NB4 (cell line): ENCODE measurements around the gene CMYA5.

Experiments used
- DNase-seq: peaks from one replicate; pipeline ENCODE4 v3.0.0; 2010; ENCODE audit warnings: low read depth
- H3K4me3 ChIP-seq: one replicate; pipeline ENCODE4 v1.5.1; 2011; ENCODE audit warnings: mild to moderate bottlenecking, low read depth, low read length, moderate library complexity
- MYC ChIP-seq: IDR thresholded peaks from 2 replicates; pipeline ENCODE4 v1.6.1; 2011; ENCODE audit warnings: low read depth, low read length
- POLR2A ChIP-seq: IDR thresholded peaks from 2 replicates; pipeline ENCODE4 v1.6.1; 2011; ENCODE audit warnings: mild to moderate bottlenecking; ENCODE audit not compliant: insufficient read length; ENCODE audit errors: extremely low read depth
- TF ChIP-seq, protein P1 (sequence below): IDR thresholded peaks from one replicate; pipeline ENCODE4 v1.5.1; 2012; ENCODE audit warnings: low read depth, low read length
- TF ChIP-seq, protein P2 (sequence below): IDR thresholded peaks from 2 replicates; pipeline ENCODE4 v1.6.1; 2011; ENCODE audit warnings: low read depth, low read length

The CMYA5 gene

DNA sequence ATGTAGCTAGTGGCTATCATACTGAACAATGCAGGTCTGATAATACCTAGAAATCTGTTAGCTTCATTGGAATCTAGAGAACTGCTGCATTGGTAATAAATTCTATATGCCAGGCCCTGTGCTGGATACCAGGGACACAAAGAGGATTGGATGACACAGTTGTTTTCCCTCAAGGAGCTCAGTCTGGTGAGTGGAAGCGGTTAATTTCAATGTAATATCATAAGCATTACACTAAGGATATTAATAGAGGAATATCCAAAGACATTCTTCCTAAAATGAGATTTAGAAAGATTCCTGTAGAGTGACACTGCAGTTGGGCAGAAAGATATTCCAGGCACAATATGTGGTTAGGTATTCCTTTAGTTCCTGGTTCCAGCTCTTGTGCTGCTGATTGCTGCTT is 5.9 kb downstream of the CMYA5 start:
- TF ChIP-seq MYC: no peak
- TF ChIP-seq, protein P1, sequence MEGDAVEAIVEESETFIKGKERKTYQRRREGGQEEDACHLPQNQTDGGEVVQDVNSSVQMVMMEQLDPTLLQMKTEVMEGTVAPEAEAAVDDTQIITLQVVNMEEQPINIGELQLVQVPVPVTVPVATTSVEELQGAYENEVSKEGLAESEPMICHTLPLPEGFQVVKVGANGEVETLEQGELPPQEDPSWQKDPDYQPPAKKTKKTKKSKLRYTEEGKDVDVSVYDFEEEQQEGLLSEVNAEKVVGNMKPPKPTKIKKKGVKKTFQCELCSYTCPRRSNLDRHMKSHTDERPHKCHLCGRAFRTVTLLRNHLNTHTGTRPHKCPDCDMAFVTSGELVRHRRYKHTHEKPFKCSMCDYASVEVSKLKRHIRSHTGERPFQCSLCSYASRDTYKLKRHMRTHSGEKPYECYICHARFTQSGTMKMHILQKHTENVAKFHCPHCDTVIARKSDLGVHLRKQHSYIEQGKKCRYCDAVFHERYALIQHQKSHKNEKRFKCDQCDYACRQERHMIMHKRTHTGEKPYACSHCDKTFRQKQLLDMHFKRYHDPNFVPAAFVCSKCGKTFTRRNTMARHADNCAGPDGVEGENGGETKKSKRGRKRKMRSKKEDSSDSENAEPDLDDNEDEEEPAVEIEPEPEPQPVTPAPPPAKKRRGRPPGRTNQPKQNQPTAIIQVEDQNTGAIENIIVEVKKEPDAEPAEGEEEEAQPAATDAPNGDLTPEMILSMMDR: no peak
- TF ChIP-seq, protein P2, sequence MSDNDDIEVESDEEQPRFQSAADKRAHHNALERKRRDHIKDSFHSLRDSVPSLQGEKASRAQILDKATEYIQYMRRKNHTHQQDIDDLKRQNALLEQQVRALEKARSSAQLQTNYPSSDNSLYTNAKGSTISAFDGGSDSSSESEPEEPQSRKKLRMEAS: no peak
- TF ChIP-seq POLR2A: no peak
- H3K4me3 ChIP-seq: no peak overlapping the region
- no peak for DNase-seq

DNA sequence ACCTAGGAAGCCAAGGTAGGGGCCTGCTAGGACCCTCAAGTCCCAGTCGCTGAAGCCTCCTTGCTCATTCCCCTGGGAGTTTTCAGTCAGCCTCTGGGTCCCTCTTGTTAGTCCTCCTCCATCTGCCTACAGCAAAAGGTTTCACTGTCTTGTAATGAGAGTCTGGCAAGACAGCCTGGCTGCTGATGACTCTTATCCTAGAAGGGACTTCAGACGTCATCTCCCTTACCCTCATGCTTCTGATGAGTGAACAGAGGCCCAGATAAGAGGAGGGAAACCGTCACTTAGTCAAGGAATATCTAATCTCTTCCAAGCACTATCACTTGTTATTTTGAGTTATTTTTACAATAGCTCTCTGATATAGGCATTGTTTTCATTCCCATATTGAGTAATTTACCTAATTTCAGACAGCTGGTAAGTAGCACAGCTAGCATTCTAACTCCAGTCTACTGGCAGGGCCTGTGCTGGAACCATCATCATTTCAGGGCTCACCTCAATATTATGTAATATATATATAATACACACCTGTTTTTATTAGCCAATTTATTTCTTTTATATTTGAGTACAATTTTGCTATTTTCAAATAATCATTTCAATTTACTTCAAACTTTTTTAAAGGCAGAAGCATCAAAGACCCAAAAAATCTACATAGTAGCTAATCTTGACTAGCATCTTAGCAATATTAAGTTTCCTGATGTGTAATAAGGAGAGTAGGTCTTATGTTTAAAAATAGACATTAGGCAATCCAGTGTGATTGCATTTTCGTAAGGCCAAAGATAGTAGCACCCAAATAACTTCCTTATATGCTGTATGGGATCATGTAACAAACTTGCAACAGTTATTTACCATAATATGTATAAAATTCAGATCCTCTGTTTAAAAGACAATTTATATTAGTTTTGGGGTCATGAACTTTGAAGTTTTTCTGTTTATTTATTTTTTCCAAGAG is 7.9 kb downstream of the CMYA5 start:
- TF ChIP-seq, protein P2: no peak
- TF ChIP-seq, protein P1: no peak
- TF ChIP-seq MYC (no peak), POLR2A (no peak)
- H3K4me3 ChIP-seq: no peak overlapping the region
- peak; percentile 75 for DNase-seq

DNA sequence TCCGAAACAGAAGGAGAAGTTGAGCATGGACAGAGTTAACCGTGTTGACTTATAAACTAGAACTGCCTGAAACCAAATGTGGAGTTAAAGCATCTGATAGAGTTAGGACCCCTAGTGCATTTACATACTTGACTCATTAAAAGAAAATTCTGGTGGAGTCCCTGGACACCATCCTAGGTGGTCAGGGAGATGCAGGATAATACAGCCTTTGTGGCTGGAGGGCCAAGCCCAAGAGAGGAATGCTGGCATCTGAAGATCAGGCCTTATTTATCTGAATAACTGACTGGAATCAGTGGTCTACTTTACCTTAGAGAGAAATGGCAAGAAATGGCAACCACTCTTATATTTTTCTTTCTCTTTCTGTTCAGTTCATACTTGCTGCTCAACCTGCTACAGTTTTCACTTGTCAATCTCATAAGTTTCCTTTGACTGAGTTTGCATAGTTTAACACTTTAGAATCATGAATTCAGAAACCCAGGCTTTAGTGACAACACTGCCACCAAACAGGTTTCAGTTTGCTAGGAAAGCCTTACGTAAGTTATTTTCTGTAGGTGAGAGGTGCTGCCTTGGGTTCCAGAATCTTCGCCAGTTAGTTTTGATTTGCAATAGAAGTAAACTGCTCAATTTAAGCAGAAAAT is 10.2 kb downstream of the CMYA5 start:
- TF ChIP-seq MYC (no peak), POLR2A (no peak)
- TF ChIP-seq, protein P2: no peak
- TF ChIP-seq, protein P1: no peak
- no peak overlapping the region for H3K4me3 ChIP-seq
- no peak for DNase-seq

DNA sequence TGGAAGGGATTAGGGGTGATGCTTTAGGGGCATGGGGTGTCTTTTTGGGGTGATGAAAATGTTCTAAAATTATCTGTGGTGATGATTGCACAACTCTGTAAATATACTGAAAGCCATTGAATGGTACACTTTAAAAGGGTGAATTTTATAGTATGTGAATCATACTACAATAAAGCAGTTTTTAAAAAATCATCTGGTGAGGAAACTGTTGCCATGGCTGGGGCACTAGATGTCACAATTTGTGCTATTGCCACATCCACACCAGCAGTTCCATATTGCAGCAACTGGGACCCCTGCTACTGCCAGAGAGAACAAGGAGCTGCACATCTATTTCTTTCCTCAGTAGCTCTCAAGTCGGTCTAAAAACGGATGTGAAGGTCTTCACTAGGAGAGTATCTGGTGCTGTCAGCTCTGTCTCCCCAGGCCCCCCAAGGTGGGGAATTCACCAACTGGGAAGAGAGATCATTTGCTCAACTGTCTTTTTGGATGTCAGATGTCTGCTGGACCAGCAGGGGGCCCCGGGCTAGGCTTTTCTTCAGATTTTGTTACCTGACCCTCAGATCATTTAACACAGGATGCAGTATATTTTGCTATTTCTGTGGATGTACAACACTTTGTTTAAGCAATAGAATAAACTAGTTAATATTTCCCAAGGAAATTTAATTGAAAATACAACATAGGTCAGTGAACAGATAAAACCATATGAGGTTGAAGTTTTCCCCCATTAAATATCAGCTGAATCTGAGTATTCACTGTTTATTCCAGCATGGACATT is 13.2 kb downstream of the CMYA5 start:
- DNase-seq: peak; percentile 92
- no peak overlapping the region for H3K4me3 ChIP-seq
- no peak for TF ChIP-seq POLR2A
- TF ChIP-seq, protein P2: no peak
- 0 out of 2 replicates have a peak, but pooled peaks have one; percentile 32 for TF ChIP-seq MYC
- TF ChIP-seq, protein P1: peak; percentile 65

DNA sequence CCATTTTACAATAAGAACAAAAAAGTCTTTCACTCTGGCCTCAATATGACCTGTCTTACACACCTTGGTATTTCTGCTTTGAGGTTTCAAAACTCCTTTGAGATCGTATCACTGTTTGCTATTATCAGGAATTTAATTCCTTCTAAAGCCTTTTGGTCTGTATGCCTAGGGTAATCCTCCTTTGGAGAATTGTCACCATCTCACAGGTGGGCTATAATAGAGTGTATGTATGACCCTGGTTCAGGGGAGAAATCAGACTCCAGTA is 13.7 kb downstream of the CMYA5 start:
- H3K4me3 ChIP-seq: no peak overlapping the region
- no peak for TF ChIP-seq POLR2A
- TF ChIP-seq, protein P2: no peak
- no peak for TF ChIP-seq MYC
- TF ChIP-seq, protein P1: no peak
- DNase-seq: no peak
